ENCODE data around the gene ITPRIPL2. TPM values are rescaled to one million over a fixed set of nuclear protein-coding genes. Genes with fewer than 3 reads are reported as not detected.
A peak's percentile ranks its signal among the peaks of the same experiment; 100 is the strongest.

Gene ITPRIPL2
- total RNA-seq, 1 experiment from 2014 or later = 21.6 TPM

DNA sequence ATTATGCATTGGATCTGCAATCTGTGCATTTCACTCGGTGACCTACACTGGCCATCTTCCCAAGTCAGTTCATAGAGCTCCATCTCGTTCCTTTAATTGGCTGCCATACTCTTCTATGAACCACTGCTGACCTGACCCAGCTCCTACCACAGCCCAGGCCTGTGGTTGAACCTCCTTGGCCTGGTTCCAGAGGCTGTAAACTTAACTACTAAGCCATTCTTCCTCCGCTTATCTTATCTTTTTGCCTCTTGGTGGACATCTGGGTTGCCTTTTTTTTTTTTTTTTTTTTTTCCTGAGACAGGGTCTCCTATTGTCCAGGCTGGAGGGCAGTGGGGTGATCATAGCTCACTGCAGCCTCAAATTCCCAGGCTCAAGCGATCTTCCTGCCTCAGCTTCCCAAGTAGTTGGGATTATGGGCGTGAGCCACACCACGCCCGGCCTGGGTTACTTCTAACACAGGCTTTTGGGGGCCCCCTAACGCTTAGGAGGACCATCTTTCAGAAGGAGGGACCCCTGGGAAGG, 28.0 kb upstream of the ITPRIPL2 start:
- peak overlapping the region; percentile 94 for H2AFZ ChIP-seq (ENCODE audit: low read length)
- intact Hi-C loops (cut with micrococcal nuclease) = loop anchor here (1.0 to 10.0 kb wide), 4 partner anchors 82 to 419 kb away; no protein-coding TSS in a partner anchor
- TF ChIP-seq, protein P1, sequence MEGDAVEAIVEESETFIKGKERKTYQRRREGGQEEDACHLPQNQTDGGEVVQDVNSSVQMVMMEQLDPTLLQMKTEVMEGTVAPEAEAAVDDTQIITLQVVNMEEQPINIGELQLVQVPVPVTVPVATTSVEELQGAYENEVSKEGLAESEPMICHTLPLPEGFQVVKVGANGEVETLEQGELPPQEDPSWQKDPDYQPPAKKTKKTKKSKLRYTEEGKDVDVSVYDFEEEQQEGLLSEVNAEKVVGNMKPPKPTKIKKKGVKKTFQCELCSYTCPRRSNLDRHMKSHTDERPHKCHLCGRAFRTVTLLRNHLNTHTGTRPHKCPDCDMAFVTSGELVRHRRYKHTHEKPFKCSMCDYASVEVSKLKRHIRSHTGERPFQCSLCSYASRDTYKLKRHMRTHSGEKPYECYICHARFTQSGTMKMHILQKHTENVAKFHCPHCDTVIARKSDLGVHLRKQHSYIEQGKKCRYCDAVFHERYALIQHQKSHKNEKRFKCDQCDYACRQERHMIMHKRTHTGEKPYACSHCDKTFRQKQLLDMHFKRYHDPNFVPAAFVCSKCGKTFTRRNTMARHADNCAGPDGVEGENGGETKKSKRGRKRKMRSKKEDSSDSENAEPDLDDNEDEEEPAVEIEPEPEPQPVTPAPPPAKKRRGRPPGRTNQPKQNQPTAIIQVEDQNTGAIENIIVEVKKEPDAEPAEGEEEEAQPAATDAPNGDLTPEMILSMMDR (conservative IDR thresholded peaks at IDR 0.05; ENCODE audit: low read depth, low read length) = no peak
- no peak for TF ChIP-seq EZH2phosphoT487 (IDR thresholded peaks at IDR 0.05; ENCODE audit: borderline replicate concordance, low read length)
- no peak for TF ChIP-seq EZH2 (IDR thresholded peaks at IDR 0.05; ENCODE audit: low read length, unreplicated experiment)
- no peaks in the 10 kb centered on the region for H4K20me1 ChIP-seq (ENCODE audit: low read length)
- DNase-seq (no peak), ATAC-seq (no peak)
- H3K27me3 ChIP-seq (ENCODE audit: low read length) = no peaks in the 10 kb centered on the region
- no peaks in the 10 kb centered on the region for H3K36me3 ChIP-seq (ENCODE audit: low read depth, low read length)
- ChIA-PET CTCF (interaction anchor here (0.5 to 0.8 kb wide), 5 partner anchors 33 to 289 kb away, joined by 3 to 8 read pairs (median 3); no protein-coding TSS in a partner anchor), POLR2A (ENCODE audit: unreplicated experiment) (interaction anchor here (0.7 kb wide), 1 partner anchor 28 kb away, joined by 4 read pairs; no protein-coding TSS in a partner anchor)
- peak overlapping the region; percentile 98 for H3K4me2 ChIP-seq (ENCODE audit: low read length)
- no peaks in the 10 kb centered on the region for H3K9me3 ChIP-seq (ENCODE audit: low read length)
- H3F3A ChIP-seq (ENCODE audit: low read length, unreplicated experiment) = no peaks in the 10 kb centered on the region
- H3K9me2 ChIP-seq (replicated peaks; ENCODE audit: low read length) = no peaks in the 10 kb centered on the region
- no peaks in the 10 kb centered on the region for H3K79me2 ChIP-seq (ENCODE audit: low read length)
- H3K9ac ChIP-seq (ENCODE audit: low read length) = no peak overlapping the region
- BruUV-seq (replicated peaks) = no TSS peak
- peaks cover 11% of the 10 kb centered on the region; the same call in 1 of the 2 replicates for H3K4me1 ChIP-seq (ENCODE audit: insufficient read depth, low read length)
- peak overlapping the region; percentile 73; the same call in 1 of the 2 replicates for H3K4me3 ChIP-seq (ENCODE audit: low read length)
- no peak overlapping the region for H3K27ac ChIP-seq (ENCODE audit: low read length)

- Histone ChIP-seq H3K4me3 (ENCODE audit: low read length) (peak overlapping the region; percentile 73), H3F3A (ENCODE audit: low read length, unreplicated experiment) (no peaks in the 10 kb centered on the region), H3K27ac (ENCODE audit: low read length) (peak overlapping the region; percentile 50), H3K4me2 (ENCODE audit: low read length) (peak overlapping the region; percentile 98), H2AFZ (ENCODE audit: low read length) (peak overlapping the region; percentile 94), H3K9me2 (replicated peaks; ENCODE audit: low read length) (no peaks in the 10 kb centered on the region), H3K36me3 (ENCODE audit: low read depth, low read length) (no peaks in the 10 kb centered on the region), H3K4me1 (ENCODE audit: insufficient read depth, low read length) (peaks cover 13% of the 10 kb centered on the region), H4K20me1 (ENCODE audit: low read length) (no peaks in the 10 kb centered on the region), H3K27me3 (ENCODE audit: low read length) (no peaks in the 10 kb centered on the region), H3K9me3 (ENCODE audit: low read length) (no peaks in the 10 kb centered on the region), H3K9ac (ENCODE audit: low read length) (peak overlapping the region; percentile 83), H3K79me2 (ENCODE audit: low read length) (no peaks in the 10 kb centered on the region)
- TF ChIP-seq, protein P1 (conservative IDR thresholded peaks at IDR 0.05; ENCODE audit: low read depth, low read length) = peak; percentile 91
- TF ChIP-seq EZH2phosphoT487 (IDR thresholded peaks at IDR 0.05; ENCODE audit: borderline replicate concordance, low read length) = no peak
- intact Hi-C loops (cut with micrococcal nuclease) = loop anchor here (1.0 to 10.0 kb wide), 4 partner anchors 81 to 418 kb away; no protein-coding TSS in a partner anchor
- POLR2A ChIA-PET (ENCODE audit: unreplicated experiment) = interaction anchor here (0.6 to 0.7 kb wide), 2 partner anchors 28 to 44 kb away, joined by 4 to 5 read pairs; no protein-coding TSS in a partner anchor
- ATAC-seq (peak; percentile 98), DNase-seq (peak; percentile 93)
- no TSS peak for BruUV-seq (replicated peaks)
- CTCF ChIA-PET = interaction anchor here (0.6 to 0.8 kb wide), 3 partner anchors 19 to 93 kb away, joined by 3 to 4 read pairs (median 3); partner anchors contain the start of gene COQ7
Measured at GRCh38 chr16:19086322-19087199, 27.2 kb upstream of the ITPRIPL2 start.
